AG04449 (cell line): ENCODE results near the gene HLA-B.
"Not testable (repeated sequence)": the region's sequence is repeated elsewhere in the genome, so short reads cannot be mapped to it uniquely, and the experiment has no call there.

Experiments used
- CTCF ChIA-PET: fragments of 350-600 bp; formaldehyde crosslinking; extraction: SDS; loops from one replicate; lab custom pipeline; 2021; ENCODE audit warnings: antibody characterized with exemption; lab: Yijun Ruan, JAX
- POLR2A ChIA-PET: fragments of 400-600, 350-600 bp; formaldehyde crosslinking; extraction: SDS; loops from one replicate; lab custom pipeline; 2020; ENCODE audit warnings: antibody characterized with exemption, inconsistent platforms; lab: Yijun Ruan, JAX
- DNase-seq: peaks from one replicate; pipeline ENCODE4 v3.0.0-alpha.2; 2010; ENCODE audit warnings: low read depth, low spot score
- H3K4me3 ChIP-seq: 2 replicates; pipeline ENCODE4 v1.5.1; 2011; ENCODE audit warnings: low read depth, mild to moderate bottlenecking, control low read depth, low read length
- TF ChIP-seq, protein P1 (sequence below): IDR thresholded peaks from one replicate; pipeline ENCODE4 v1.5.1; 2011; ENCODE audit warnings: mild to moderate bottlenecking, moderate library complexity, low read length, control low read depth, inconsistent platforms; ENCODE audit not compliant: insufficient read depth; ENCODE audit errors: missing control alignments

Gene HLA-B

DNA sequence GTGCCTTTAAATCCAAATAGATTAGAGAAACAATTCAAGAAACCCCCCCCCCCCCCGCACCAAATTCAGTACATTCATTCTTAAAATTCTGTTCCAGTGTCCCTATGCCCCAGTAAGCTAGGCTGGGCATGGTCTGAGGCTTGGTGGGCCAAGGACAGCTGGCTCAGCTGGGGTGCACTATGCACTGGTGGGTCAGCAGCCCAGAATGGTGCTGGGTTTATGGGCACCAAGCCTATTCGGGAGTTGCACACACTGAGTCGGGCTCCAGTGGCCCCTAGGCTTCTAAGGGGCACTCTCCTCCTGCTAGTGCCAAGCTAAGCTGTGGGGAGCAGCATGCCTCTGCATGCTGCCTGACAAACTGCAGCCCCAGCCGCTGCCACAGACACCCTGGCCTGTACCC, 20.1 kb upstream of the HLA-B start:
- ChIA-PET POLR2A (no interaction called here), CTCF (interaction anchor here (1.3 to 10.2 kb wide), 5 partner anchors 10 to 180 kb away, joined by 4 to 112 read pairs (median 6); no protein-coding TSS in a partner anchor)
- TF ChIP-seq, protein P1, sequence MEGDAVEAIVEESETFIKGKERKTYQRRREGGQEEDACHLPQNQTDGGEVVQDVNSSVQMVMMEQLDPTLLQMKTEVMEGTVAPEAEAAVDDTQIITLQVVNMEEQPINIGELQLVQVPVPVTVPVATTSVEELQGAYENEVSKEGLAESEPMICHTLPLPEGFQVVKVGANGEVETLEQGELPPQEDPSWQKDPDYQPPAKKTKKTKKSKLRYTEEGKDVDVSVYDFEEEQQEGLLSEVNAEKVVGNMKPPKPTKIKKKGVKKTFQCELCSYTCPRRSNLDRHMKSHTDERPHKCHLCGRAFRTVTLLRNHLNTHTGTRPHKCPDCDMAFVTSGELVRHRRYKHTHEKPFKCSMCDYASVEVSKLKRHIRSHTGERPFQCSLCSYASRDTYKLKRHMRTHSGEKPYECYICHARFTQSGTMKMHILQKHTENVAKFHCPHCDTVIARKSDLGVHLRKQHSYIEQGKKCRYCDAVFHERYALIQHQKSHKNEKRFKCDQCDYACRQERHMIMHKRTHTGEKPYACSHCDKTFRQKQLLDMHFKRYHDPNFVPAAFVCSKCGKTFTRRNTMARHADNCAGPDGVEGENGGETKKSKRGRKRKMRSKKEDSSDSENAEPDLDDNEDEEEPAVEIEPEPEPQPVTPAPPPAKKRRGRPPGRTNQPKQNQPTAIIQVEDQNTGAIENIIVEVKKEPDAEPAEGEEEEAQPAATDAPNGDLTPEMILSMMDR: no peak
- H3K4me3 ChIP-seq: no peak overlapping the region
- no peak for DNase-seq

DNA sequence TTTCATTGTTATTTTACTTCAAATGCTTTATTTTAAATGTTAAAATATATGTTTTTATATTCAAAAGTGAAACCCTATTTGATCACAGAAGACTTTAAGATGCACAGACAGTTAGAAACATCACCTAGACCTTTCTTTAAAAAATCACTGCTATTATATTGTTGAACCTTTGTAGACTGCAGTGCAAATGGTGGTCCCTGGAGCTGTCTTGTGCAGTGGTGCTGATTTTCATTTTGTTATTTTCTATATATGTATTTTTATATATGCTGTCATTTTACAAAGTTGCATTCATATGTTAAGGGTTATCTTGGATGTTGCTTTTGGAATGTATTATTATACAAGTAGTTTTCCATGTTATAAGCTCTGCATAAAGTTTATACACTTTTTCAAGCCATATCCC, 18.7 kb upstream of the HLA-B start:
- DNase-seq: no peak
- TF ChIP-seq, protein P1: no peak
- POLR2A ChIA-PET: no interaction called here
- no peak overlapping the region for H3K4me3 ChIP-seq
- CTCF ChIA-PET: interaction anchor here (0.9 to 10.2 kb wide), 6 partner anchors 9 to 184 kb away, joined by 3 to 112 read pairs (median 5); no protein-coding TSS in a partner anchor

DNA sequence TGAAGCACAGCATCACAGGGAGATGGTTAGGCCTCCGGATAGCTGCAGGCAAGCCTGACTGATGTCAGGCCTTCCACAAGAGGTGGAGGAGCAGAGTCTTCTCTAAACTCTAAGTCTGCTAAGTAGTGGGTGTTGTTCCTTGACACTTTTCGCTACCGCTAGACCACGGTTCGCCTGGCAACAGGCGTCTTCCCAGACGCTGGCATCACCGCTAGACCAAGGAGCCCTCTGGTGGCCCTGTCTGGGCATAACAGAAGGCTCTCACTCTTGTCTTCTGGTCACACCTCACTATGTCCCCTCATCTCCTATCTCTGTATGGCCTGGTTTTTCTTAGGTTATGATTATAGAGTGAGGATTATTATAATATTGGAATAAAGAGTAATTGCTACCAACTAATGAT, 17.1 kb upstream of the HLA-B start:
- TF ChIP-seq, protein P1: peak; percentile 14
- H3K4me3 ChIP-seq, DNase-seq: not testable (repeated sequence)
- ChIA-PET CTCF (interaction anchor here (1.1 to 10.2 kb wide), 4 partner anchors 7 to 177 kb away, joined by 3 to 112 read pairs (median 14); no protein-coding TSS in a partner anchor), POLR2A (interaction anchor here (0.6 kb wide), 1 partner anchor 334 kb away, joined by 3 read pairs; no protein-coding TSS in a partner anchor)

DNA sequence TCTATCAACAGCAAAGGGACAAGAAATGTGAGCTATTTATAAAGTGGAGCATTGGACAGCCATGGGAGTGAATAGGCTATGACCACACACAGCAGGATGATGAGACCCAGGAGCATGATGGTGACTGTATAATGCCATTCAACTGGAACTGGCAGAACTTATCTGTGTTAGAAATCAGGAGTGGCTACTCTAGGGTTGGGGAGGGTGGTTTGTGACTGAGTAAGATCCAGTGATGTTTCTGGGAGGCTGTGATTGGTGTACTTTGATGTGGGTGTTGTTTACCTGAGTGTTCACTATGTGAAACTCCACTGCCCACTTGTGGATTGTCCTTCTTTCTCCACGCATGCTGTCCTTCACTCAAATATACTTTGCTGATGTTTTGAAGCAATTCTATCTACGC, 11.5 kb upstream of the HLA-B start:
- CTCF ChIA-PET: interaction anchor here (0.9 to 9.8 kb wide), 8 partner anchors 9 to 241 kb away, joined by 3 to 286 read pairs (median 7); no protein-coding TSS in a partner anchor
- TF ChIP-seq, protein P1: no peak
- DNase-seq: no peak
- H3K4me3 ChIP-seq: no peak overlapping the region
- POLR2A ChIA-PET: no interaction called here

DNA sequence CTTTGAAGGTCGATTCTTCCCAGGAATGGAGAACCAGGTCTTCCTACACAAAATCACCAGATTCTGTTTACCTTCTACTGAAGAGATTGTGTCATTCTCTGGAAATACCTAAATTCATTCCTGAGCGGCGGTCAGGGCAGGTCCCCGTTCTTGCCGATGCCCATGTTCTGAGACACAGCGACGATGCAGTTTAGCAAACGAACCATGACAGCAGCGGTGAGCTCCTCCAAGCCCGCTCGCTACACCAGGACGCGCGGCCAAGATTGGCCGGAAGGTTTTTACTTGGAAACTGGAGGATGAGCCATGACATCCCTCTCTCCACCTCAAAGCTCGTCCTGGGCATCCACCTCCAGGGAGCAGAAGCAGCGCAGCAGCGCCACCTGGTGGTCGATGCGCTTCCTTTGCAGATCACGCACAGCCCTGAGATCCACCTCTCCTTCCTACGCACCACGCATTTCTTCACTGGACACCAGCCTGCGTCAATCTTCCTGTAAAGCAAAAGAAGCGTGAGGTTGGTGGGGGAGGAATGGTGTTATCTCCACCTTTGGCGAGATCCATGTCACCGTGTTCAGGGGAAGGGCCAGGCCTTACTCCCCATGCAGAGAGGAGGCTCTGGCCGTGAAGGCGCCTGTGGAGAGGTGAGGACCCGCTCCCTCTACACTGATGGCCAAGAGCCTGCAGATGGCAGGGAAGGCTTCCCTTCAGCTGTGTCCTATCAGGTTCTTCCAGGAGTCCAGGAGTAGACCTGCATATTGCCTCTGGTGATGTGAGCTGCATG, 9.9 kb upstream of the HLA-B start:
- peak overlapping the region; percentile 38 for H3K4me3 ChIP-seq
- peak; percentile 42 for DNase-seq
- CTCF ChIA-PET: interaction anchor here (0.6 to 9.8 kb wide), 55 partner anchors 12 to 452 kb away, joined by 3 to 286 read pairs (median 4); partner anchors contain the start of genes MICA and PSORS1C2
- POLR2A ChIA-PET: interaction anchor here (1.7 kb wide), 1 partner anchor 170 kb away, joined by 5 read pairs; no protein-coding TSS in a partner anchor
- TF ChIP-seq, protein P1: peak; percentile 99

DNA sequence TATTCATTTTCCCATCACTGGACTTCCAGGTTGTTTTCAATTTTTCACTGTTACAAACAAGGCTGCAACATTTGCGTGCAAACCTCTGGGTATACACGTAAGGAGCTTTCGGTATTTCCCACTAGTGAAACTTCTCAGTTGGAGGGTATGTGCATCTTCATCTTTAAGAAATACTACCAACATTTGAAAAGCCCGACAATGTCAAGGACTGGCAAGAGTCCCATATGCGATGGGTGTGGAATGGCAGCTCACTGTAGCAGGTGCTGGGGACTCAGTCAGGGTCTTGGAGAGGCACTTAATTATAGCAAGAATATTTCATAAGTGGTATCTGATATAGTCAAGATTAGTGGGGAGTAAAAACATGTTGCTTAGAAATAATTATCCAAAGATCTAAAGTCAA, 8.9 kb upstream of the HLA-B start:
- POLR2A ChIA-PET: interaction anchor here (1.7 kb wide), 1 partner anchor 169 kb away, joined by 5 read pairs; no protein-coding TSS in a partner anchor

More for the DNA sequence above, 8.9 kb upstream of the HLA-B start:
- TF ChIP-seq, protein P1: no peak
- CTCF ChIA-PET: interaction anchor here (0.9 to 9.8 kb wide), 17 partner anchors 13 to 239 kb away, joined by 3 to 286 read pairs (median 6); partner anchors contain the start of genes MICA and PSORS1C2
- no peak for DNase-seq
- H3K4me3 ChIP-seq: no peak overlapping the region
